ENCODE results near the gene MYO16. TPM values are rescaled to one million over a fixed set of nuclear protein-coding genes. Genes with fewer than 3 reads are reported as not detected.

MYO16 gene
- total RNA-seq, 1 experiment from 2014 or later: 0.15 TPM

DNA sequence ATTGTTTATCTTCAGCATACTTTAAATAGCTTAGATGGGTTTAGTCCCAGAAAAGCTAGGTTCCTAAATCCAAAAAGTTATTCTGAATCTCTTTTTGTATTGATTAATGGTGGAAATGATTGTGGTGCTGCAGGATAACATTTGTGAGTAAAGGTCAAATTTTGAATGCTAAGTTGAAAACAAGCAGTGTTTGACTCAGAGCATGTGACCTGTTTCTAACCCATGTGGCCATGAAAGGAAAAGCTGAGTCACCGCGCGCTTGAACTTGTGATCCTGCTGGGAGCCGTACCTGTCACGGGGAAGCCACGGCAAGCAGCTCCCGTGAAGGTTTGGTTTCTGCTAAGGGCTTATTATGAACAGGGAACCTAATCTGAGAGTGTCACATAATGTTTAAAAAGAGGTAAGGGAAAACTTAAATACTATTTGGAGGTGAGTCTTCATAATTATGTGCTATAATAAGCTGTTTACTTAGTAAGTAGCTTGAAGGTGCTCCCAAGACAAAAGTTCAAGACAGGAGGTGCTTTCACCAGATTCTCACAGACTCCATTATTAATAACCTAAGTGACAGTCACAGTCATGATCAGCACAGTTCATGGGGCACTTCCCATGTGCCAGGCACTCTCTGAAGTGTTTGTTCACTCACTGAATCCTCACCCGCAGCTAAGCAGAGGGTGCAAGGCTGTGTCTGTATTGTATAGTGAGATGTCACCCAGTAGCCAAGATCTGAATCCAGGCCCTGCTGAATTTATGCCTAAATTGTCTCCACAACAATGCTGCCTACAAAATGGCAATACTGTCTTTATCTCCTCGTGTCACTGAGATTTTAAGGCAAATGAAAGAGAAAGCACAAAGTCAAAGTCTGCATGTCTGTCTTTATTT is 286.5 kb downstream of the MYO16 start:
- no peaks in the 10 kb centered on the region for H3K4me1 ChIP-seq (ENCODE audit: low read length)
- no peaks in the 10 kb centered on the region for H3K9me3 ChIP-seq (ENCODE audit: low read length)
- no peak for DNase-seq
- H3K27me3 ChIP-seq (ENCODE audit: low read length): no peaks in the 10 kb centered on the region
- no peak overlapping the region for H3K27ac ChIP-seq (ENCODE audit: low read length)
- no peaks in the 10 kb centered on the region for H3K79me2 ChIP-seq (ENCODE audit: low read length)
- no peak overlapping the region for H2AFZ ChIP-seq (ENCODE audit: low read length)
- H3K4me3 ChIP-seq (ENCODE audit: low read length): no peak overlapping the region
- H3K4me2 ChIP-seq (ENCODE audit: low read depth, low read length, poor library complexity, severe bottlenecking): no peak overlapping the region
- no peaks in the 10 kb centered on the region for H3K36me3 ChIP-seq (ENCODE audit: insufficient read depth, low read length)
- H3K9ac ChIP-seq (ENCODE audit: low read length): no peak overlapping the region
- no peaks in the 10 kb centered on the region for H3K9me2 ChIP-seq (replicated peaks; ENCODE audit: insufficient read depth, low read length)
- no peaks in the 10 kb centered on the region for H4K20me1 ChIP-seq (ENCODE audit: insufficient read depth, low read depth, low read length)

DNA sequence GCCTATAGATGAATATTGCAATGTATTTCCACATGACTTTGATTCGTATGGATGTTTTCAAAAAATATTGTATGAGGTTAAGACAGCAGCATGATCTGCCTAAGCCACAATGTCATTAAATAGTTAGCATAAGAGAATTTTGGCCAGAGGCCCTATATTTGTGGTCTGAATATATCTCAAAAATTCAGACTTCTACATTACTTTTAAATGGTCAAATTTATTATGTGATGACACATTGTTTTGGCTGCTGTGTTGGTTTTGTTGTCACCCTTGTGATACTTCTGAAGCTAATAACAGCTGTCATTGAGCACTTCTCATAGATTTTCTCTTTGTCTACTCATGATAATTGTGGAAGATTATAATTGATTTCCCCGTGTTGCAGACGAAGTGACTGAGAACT is 288.2 kb downstream of the MYO16 start:
- no peak overlapping the region for H3K27ac ChIP-seq (ENCODE audit: low read length)
- no peak overlapping the region for H3K4me2 ChIP-seq (ENCODE audit: low read depth, low read length, poor library complexity, severe bottlenecking)
- DNase-seq: no peak

DNA sequence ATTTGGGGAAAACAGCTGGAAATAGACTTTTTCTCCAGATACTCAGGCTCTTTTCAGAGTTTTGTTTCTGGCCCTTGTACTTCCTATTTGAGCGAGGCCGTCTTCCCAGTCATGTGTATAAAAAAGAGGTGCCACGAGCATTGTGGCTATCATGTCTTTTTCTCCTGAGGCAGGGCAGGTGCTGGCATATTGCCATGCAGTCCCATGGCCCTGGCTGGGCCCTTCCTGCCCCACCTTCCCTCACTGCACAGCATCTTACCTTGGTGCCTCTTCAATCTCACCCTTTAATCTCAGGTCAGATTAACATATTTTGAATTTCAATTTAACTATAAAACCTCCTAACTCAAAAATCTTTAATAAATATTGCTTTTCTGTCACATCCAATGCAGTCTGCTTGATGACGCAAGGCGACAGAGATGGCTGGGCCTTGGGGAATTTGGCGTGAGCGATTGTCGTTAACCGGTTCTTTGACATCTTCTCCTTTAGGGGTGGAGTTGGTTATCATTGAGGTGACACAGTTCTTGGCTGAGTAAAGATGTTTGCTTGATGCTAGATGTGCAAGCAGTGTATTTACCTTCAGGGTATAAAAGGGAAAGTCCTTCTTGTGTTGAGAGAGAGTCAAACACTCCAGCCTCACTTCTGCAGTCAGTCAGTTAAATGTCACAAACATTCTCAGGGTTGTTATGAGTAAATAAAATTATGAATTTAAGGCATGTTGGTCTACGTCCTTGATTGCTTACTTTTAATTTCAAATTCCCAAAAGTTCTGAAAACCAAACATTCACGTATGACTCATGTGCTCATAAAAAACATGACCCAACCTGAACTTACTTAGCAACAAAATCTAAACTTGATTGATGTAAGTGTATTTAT is 289.9 kb downstream of the MYO16 start:
- no peaks in the 10 kb centered on the region for H3K27me3 ChIP-seq (ENCODE audit: low read length)
- H3K9me2 ChIP-seq (replicated peaks; ENCODE audit: insufficient read depth, low read length): no peaks in the 10 kb centered on the region
- H3K36me3 ChIP-seq (ENCODE audit: insufficient read depth, low read length): no peaks in the 10 kb centered on the region
- no peak overlapping the region for H3K4me3 ChIP-seq (ENCODE audit: low read length)
- no peak for DNase-seq
- no peak overlapping the region for H2AFZ ChIP-seq (ENCODE audit: low read length)
- H3K79me2 ChIP-seq (ENCODE audit: low read length): no peaks in the 10 kb centered on the region
- H3K4me1 ChIP-seq (ENCODE audit: low read length): no peaks in the 10 kb centered on the region
- no peaks in the 10 kb centered on the region for H4K20me1 ChIP-seq (ENCODE audit: insufficient read depth, low read depth, low read length)
- no peaks in the 10 kb centered on the region for H3K9me3 ChIP-seq (ENCODE audit: low read length)
- no peak overlapping the region for H3K9ac ChIP-seq (ENCODE audit: low read length)
- no peak overlapping the region for H3K4me2 ChIP-seq (ENCODE audit: low read depth, low read length, poor library complexity, severe bottlenecking)
- no peak overlapping the region for H3K27ac ChIP-seq (ENCODE audit: low read length)

More for the DNA sequence above, 288.2 kb downstream of the MYO16 start:
- Histone ChIP-seq H3K36me3 (ENCODE audit: insufficient read depth, low read length) (no peaks in the 10 kb centered on the region), H2AFZ (ENCODE audit: low read length) (no peak overlapping the region), H3K9ac (ENCODE audit: low read length) (no peak overlapping the region), H3K4me1 (ENCODE audit: low read length) (no peaks in the 10 kb centered on the region), H3K9me3 (ENCODE audit: low read length) (no peaks in the 10 kb centered on the region), H3K27me3 (ENCODE audit: low read length) (no peaks in the 10 kb centered on the region), H3K9me2 (replicated peaks; ENCODE audit: insufficient read depth, low read length) (no peaks in the 10 kb centered on the region), H3K79me2 (ENCODE audit: low read length) (no peaks in the 10 kb centered on the region), H4K20me1 (ENCODE audit: insufficient read depth, low read depth, low read length) (no peaks in the 10 kb centered on the region), H3K4me3 (ENCODE audit: low read length) (no peak overlapping the region)

DNA sequence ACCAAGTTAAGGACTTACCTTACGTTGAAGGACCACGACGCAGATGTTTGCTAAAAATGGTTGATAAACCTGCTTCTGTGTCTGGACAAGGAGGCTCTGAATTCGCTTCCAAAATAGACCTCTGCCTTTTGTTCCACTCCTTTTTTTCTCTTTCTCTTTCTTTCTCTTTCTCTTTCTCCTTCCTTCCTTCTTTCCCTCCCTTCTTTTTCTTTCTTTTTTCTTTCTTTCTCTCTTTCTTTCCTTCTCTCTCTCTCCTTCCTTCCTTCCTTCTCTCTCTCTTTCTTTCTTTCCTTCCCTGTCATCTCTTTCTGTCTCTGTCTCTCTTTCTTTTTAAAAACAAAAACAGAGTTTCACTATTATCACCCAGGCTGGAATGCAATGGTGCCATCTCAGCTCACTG is 290.7 kb downstream of the MYO16 start:
- Histone ChIP-seq H3K27ac (ENCODE audit: low read length) (no peak overlapping the region), H3K9me3 (ENCODE audit: low read length) (no peaks in the 10 kb centered on the region), H3K79me2 (ENCODE audit: low read length) (no peaks in the 10 kb centered on the region), H3K9me2 (replicated peaks; ENCODE audit: insufficient read depth, low read length) (no peaks in the 10 kb centered on the region), H2AFZ (ENCODE audit: low read length) (no peak overlapping the region), H3K9ac (ENCODE audit: low read length) (no peak overlapping the region), H3K4me3 (ENCODE audit: low read length) (no peak overlapping the region), H3K4me1 (ENCODE audit: low read length) (no peaks in the 10 kb centered on the region), H3K4me2 (ENCODE audit: low read depth, low read length, poor library complexity, severe bottlenecking) (no peak overlapping the region), H3K27me3 (ENCODE audit: low read length) (no peaks in the 10 kb centered on the region), H4K20me1 (ENCODE audit: insufficient read depth, low read depth, low read length) (no peaks in the 10 kb centered on the region), H3K36me3 (ENCODE audit: insufficient read depth, low read length) (no peaks in the 10 kb centered on the region)
- no peak for DNase-seq

DNA sequence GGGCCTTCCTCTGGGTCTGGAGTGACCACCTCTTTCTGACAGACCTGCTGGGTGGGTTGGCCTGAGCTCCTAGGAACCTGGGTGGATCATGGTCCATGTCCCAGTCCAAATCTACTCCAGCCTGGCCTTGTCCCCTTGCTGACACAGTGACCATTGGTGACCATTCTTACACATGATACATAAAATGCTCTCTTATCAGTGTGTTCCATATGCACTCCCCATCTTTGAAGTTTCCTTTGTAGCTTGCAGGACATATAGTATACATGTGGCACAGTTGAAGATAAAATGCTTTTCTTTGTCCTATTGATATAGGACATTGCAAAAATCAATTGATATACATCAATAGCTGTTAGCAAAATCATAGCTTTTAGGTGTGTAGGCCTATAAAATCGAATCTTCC is 291.8 kb downstream of the MYO16 start:
- H3K4me3 ChIP-seq (ENCODE audit: low read length): no peak overlapping the region
- no peaks in the 10 kb centered on the region for H3K79me2 ChIP-seq (ENCODE audit: low read length)
- no peaks in the 10 kb centered on the region for H3K9me3 ChIP-seq (ENCODE audit: low read length)
- H3K27me3 ChIP-seq (ENCODE audit: low read length): no peaks in the 10 kb centered on the region
- H3K4me1 ChIP-seq (ENCODE audit: low read length): no peaks in the 10 kb centered on the region
- no peak for DNase-seq
- no peaks in the 10 kb centered on the region for H3K9me2 ChIP-seq (replicated peaks; ENCODE audit: insufficient read depth, low read length)
- H4K20me1 ChIP-seq (ENCODE audit: insufficient read depth, low read depth, low read length): no peaks in the 10 kb centered on the region
- H3K36me3 ChIP-seq (ENCODE audit: insufficient read depth, low read length): no peaks in the 10 kb centered on the region
- no peak overlapping the region for H3K4me2 ChIP-seq (ENCODE audit: low read depth, low read length, poor library complexity, severe bottlenecking)
- no peak overlapping the region for H3K27ac ChIP-seq (ENCODE audit: low read length)
- H3K9ac ChIP-seq (ENCODE audit: low read length): no peak overlapping the region
- H2AFZ ChIP-seq (ENCODE audit: low read length): no peak overlapping the region

DNA sequence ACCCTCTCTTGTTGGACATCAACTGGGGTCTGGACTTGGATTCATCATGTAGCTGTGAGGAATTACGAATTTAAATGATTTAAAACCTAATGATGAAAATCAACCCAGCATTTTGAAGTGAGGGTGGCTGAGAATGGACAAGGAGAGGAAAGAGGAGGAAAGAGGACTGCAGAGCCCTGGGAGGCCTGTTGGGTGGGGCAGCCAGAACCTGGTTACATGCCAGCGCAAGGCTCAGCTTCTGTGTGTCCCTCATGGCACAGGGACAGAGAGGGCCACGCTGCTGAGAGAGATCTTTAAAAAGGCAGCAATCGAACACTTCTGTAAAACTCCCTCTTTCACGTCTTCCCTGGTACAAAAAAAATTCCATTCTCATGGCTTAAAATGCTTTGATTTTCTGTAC is 292.7 kb downstream of the MYO16 start:
- no peaks in the 10 kb centered on the region for H3K79me2 ChIP-seq (ENCODE audit: low read length)
- H3K4me3 ChIP-seq (ENCODE audit: low read length): no peak overlapping the region
- no peak overlapping the region for H2AFZ ChIP-seq (ENCODE audit: low read length)
- no peaks in the 10 kb centered on the region for H3K9me2 ChIP-seq (replicated peaks; ENCODE audit: insufficient read depth, low read length)
- H3K9me3 ChIP-seq (ENCODE audit: low read length): no peaks in the 10 kb centered on the region
- no peak overlapping the region for H3K4me2 ChIP-seq (ENCODE audit: low read depth, low read length, poor library complexity, severe bottlenecking)
- H3K27me3 ChIP-seq (ENCODE audit: low read length): no peaks in the 10 kb centered on the region
- no peak overlapping the region for H3K27ac ChIP-seq (ENCODE audit: low read length)
- no peaks in the 10 kb centered on the region for H4K20me1 ChIP-seq (ENCODE audit: insufficient read depth, low read depth, low read length)
- no peak overlapping the region for H3K9ac ChIP-seq (ENCODE audit: low read length)
- no peaks in the 10 kb centered on the region for H3K4me1 ChIP-seq (ENCODE audit: low read length)
- DNase-seq: no peak
- H3K36me3 ChIP-seq (ENCODE audit: insufficient read depth, low read length): no peaks in the 10 kb centered on the region

DNA sequence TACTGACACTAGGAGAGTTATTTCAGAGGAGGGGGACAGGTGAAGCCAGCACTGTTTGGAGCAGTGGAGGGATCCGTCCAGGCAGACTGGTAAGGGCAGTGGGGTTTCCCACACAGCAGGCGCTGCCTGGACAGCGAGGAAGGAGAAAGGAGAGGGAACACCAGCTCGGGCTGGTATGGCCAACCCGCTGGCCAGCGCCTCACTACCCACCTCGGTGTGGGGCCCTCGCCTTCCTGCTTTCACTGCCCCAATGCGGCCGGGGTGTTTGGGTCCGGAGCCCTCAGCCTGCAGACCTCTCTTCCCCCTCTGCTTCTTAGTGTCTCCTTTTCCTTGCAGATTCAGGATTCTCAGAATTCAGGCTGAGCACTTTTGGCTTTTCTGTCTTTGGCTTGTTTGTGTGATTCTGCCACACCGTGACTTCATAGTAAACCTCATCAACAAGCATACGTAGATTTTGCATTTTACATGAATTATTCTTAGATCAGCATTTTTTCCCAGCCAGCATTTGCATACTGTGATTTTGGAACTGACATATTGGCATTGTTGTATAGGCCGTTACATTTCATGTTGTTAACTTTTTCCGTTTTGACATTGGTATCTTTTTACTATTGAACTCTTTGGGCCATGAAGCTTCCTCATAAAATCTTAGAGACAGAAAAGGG is 294.1 kb downstream of the MYO16 start:
- Histone ChIP-seq H2AFZ (ENCODE audit: low read length) (no peak overlapping the region), H3K4me1 (ENCODE audit: low read length) (no peaks in the 10 kb centered on the region), H4K20me1 (ENCODE audit: insufficient read depth, low read depth, low read length) (no peaks in the 10 kb centered on the region), H3K79me2 (ENCODE audit: low read length) (no peaks in the 10 kb centered on the region), H3K9ac (ENCODE audit: low read length) (no peak overlapping the region), H3K9me3 (ENCODE audit: low read length) (no peaks in the 10 kb centered on the region), H3K9me2 (replicated peaks; ENCODE audit: insufficient read depth, low read length) (no peaks in the 10 kb centered on the region), H3K4me3 (ENCODE audit: low read length) (no peak overlapping the region), H3K4me2 (ENCODE audit: low read depth, low read length, poor library complexity, severe bottlenecking) (no peak overlapping the region), H3K27ac (ENCODE audit: low read length) (no peak overlapping the region), H3K27me3 (ENCODE audit: low read length) (no peaks in the 10 kb centered on the region), H3K36me3 (ENCODE audit: insufficient read depth, low read length) (no peaks in the 10 kb centered on the region)
- no peak for DNase-seq

DNA sequence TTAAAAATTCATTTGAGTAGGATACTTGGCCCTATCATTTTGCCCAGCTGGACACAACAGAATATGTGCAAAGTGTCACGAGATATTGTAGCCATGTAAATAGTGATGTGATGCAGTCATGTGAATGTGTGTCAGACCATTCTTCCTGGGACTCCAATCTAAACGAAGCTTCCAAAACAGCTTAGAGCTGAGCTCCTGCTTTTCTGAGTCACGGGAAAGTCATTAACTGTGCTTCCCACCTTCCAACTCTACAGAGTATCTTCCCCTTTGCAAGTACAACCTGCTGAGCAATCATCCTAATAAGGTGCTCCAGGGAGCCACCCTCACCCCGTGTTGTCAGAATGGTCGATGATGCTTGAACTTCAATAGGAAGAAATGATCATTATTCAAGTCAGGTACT is 294.7 kb downstream of the MYO16 start:
- no peaks in the 10 kb centered on the region for H3K27me3 ChIP-seq (ENCODE audit: low read length)

More for the DNA sequence above, 294.7 kb downstream of the MYO16 start:
- Histone ChIP-seq H3K9me3 (ENCODE audit: low read length) (no peaks in the 10 kb centered on the region), H3K36me3 (ENCODE audit: insufficient read depth, low read length) (no peaks in the 10 kb centered on the region), H3K9ac (ENCODE audit: low read length) (no peak overlapping the region), H2AFZ (ENCODE audit: low read length) (no peak overlapping the region), H3K4me1 (ENCODE audit: low read length) (no peaks in the 10 kb centered on the region), H3K4me3 (ENCODE audit: low read length) (no peak overlapping the region), H3K27ac (ENCODE audit: low read length) (no peak overlapping the region), H3K79me2 (ENCODE audit: low read length) (no peaks in the 10 kb centered on the region), H3K4me2 (ENCODE audit: low read depth, low read length, poor library complexity, severe bottlenecking) (no peak overlapping the region), H4K20me1 (ENCODE audit: insufficient read depth, low read depth, low read length) (no peaks in the 10 kb centered on the region), H3K9me2 (replicated peaks; ENCODE audit: insufficient read depth, low read length) (no peaks in the 10 kb centered on the region)
- no peak for DNase-seq

Measured in Karpas-422 (cell line).